Measurements from ENCODE around the gene NR6A1.

NR6A1 gene

DNA sequence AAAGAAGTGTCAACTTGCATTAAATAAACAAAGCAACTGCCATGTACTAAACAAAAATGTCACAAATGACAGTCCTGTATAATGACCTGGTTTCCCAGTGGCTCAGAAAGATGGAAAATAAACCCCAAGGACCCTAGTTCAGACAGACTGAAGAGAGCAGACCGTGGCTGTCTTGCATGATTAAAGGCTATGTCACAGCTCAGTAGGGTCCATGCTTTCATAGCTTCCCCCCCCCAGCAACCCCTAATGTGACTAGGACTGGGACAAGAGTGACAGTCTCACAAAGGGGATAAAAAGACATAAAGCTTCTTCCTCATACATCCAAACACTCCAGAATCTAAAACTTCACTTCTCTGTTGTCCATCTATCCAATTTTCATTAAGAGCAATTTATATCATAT, 113.6 kb downstream of the NR6A1 start:
- no peak overlapping the region for H3K23ac ChIP-seq (ENCODE audit: low read length in 2 of 2)
- H3K9me3 ChIP-seq (ENCODE audit: control insufficient read depth, low read length), result no peaks in the 10 kb centered on the region
- no peak overlapping the region for H3K14ac ChIP-seq (ENCODE audit: low read length in 2 of 2)
- no peak overlapping the region for H4K8ac ChIP-seq (ENCODE audit: low read length)
- no peak overlapping the region for H2BK12ac ChIP-seq (ENCODE audit: low read length in 2 of 2)
- H3K36me3 ChIP-seq (ENCODE audit: control insufficient read depth in 1 of 2, insufficient read depth in 2 of 2, low read depth in 1 of 2, low read length in 2 of 2), result no peaks in the 10 kb centered on the region
- WGBS, result 43% methylated on average over 1 of the region's 1 CpG
- H3K18ac ChIP-seq (ENCODE audit: low read depth in 1 of 2, low read length in 2 of 2), result peak overlapping the region in 1 of 2 experiments; percentile 16
- DNase-seq, result peak; percentile 11
- H3K79me1 ChIP-seq (replicated peaks; ENCODE audit: low read length, poor library complexity, severe bottlenecking), result peaks cover 11% of the 10 kb centered on the region
- no peak overlapping the region for H2AFZ ChIP-seq (ENCODE audit: low read depth, low read length)
- no peaks in the 10 kb centered on the region for H3K27me3 ChIP-seq (ENCODE audit: control insufficient read depth in 1 of 2, insufficient read depth in 1 of 2, low read length in 2 of 2)
- H2AK5ac ChIP-seq (ENCODE audit: low read length, severe bottlenecking), result no peak overlapping the region
- H3K4me2 ChIP-seq (ENCODE audit: low read length, poor library complexity, severe bottlenecking), result no peak overlapping the region
- H3K4ac ChIP-seq (ENCODE audit: low read depth in 1 of 2, low read length in 2 of 2), result no peak overlapping the region
- no peak overlapping the region for H3K27ac ChIP-seq (ENCODE audit: low read length, poor library complexity, severe bottlenecking)
- H2BK120ac ChIP-seq (ENCODE audit: low read depth, low read length), result no peak overlapping the region
- H3K4me1 ChIP-seq (ENCODE audit: control insufficient read depth, insufficient read depth, low read depth, low read length), result no peaks in the 10 kb centered on the region
- H3K9ac ChIP-seq (ENCODE audit: low read length), result no peak overlapping the region
- no peak overlapping the region for H4K91ac ChIP-seq (ENCODE audit: low read length)
- H3K4me3 ChIP-seq (ENCODE audit: insufficient read depth in 1 of 2, low read depth in 1 of 2, low read length in 2 of 2), result no peak overlapping the region
- no peak overlapping the region for H2BK5ac ChIP-seq (ENCODE audit: low read depth, low read length, poor library complexity, severe bottlenecking)
- no peak overlapping the region for H2BK15ac ChIP-seq (ENCODE audit: low read depth, poor library complexity, severe bottlenecking)

DNA sequence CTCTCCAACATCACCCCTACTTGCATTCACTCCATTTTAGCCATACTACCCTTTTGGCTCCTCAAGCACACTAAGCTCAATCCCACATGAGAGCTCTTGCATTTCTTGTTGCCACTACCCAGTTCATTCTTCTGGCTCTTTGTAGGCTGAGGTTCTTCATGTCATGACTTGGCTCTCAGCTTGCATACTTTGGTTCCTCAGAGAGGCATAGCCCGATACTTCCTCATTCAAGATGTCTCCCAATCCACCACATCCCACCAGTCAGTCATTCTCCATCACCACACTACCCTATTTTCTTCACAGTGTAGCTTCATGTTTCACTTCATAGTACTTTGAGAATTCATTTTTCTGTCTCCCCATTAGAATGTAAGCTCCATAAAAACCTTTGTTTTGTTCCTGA, 116.7 kb downstream of the NR6A1 start:
- H3K27ac ChIP-seq (ENCODE audit: low read length, poor library complexity, severe bottlenecking), result no peak overlapping the region
- H3K27me3 ChIP-seq (ENCODE audit: control insufficient read depth in 1 of 2, insufficient read depth in 1 of 2, low read length in 2 of 2), result no peaks in the 10 kb centered on the region
- H4K8ac ChIP-seq (ENCODE audit: low read length), result no peak overlapping the region
- H3K79me1 ChIP-seq (replicated peaks; ENCODE audit: low read length, poor library complexity, severe bottlenecking), result peaks cover 12% of the 10 kb centered on the region
- 96% methylated on average over 1 of the region's 1 CpG for WGBS
- no peak overlapping the region for H3K4ac ChIP-seq (ENCODE audit: low read depth in 1 of 2, low read length in 2 of 2)
- H2AFZ ChIP-seq (ENCODE audit: low read depth, low read length), result no peak overlapping the region
- H3K23ac ChIP-seq (ENCODE audit: low read length in 2 of 2), result no peak overlapping the region
- H3K36me3 ChIP-seq (ENCODE audit: control insufficient read depth in 1 of 2, insufficient read depth in 2 of 2, low read depth in 1 of 2, low read length in 2 of 2), result no peaks in the 10 kb centered on the region
- no peak for DNase-seq
- H3K9ac ChIP-seq (ENCODE audit: low read length), result no peak overlapping the region
- H2AK5ac ChIP-seq (ENCODE audit: low read length, severe bottlenecking), result no peak overlapping the region
- H2BK15ac ChIP-seq (ENCODE audit: low read depth, poor library complexity, severe bottlenecking), result no peak overlapping the region
- no peak overlapping the region for H3K14ac ChIP-seq (ENCODE audit: low read length in 2 of 2)
- no peak overlapping the region for H3K4me2 ChIP-seq (ENCODE audit: low read length, poor library complexity, severe bottlenecking)
- no peak overlapping the region for H2BK5ac ChIP-seq (ENCODE audit: low read depth, low read length, poor library complexity, severe bottlenecking)
- no peak overlapping the region for H4K91ac ChIP-seq (ENCODE audit: low read length)
- no peaks in the 10 kb centered on the region for H3K4me1 ChIP-seq (ENCODE audit: control insufficient read depth, insufficient read depth, low read depth, low read length)
- H3K18ac ChIP-seq (ENCODE audit: low read depth in 1 of 2, low read length in 2 of 2), result no peak overlapping the region
- H3K9me3 ChIP-seq (ENCODE audit: control insufficient read depth, low read length), result no peaks in the 10 kb centered on the region
- no peak overlapping the region for H3K4me3 ChIP-seq (ENCODE audit: insufficient read depth in 1 of 2, low read depth in 1 of 2, low read length in 2 of 2)
- no peak overlapping the region for H2BK120ac ChIP-seq (ENCODE audit: low read depth, low read length)
- peak overlapping the region; percentile 56 to 87 for H2BK12ac ChIP-seq (ENCODE audit: low read length in 2 of 2)

DNA sequence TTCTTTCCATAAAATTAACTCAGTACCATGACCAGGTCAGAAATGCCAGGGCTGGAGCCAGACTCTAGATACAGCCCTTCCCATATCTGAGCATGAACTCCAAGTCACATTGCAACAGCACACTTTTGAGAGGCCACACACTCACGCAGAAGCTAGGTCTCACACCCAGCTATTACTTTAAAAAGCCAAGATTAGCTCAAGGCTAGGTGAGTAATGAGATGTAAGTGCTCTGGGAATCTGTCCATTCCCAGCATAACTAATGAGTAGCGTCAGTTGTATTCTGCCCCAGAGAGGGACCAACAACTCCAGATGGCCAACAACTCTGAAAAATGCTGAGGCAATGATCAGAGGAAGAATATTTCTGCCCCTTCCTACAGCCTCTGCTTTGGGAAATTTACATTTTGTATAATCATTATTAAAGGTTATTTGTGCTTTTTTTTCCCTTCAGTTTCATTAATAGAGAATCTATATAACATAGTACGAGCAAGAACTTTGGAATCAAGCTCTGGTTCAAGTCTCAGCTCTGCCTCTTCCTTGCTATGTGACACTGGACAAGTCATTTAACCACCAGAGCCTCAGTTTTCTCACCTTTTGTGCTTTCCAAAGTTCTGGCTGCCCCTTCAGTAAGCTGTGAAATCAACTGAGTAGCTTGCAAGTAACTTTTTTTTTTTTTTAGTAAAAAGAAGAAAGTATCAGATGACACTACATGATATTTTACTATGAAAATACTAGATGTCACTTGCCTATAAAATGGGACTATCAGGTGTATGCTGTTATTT, 118.3 kb downstream of the NR6A1 start:
- Histone ChIP-seq H2AK5ac (ENCODE audit: low read length, severe bottlenecking) (no peak overlapping the region), H3K4me3 (ENCODE audit: insufficient read depth in 1 of 2, low read depth in 1 of 2, low read length in 2 of 2) (no peak overlapping the region), H3K27ac (ENCODE audit: low read length, poor library complexity, severe bottlenecking) (peak overlapping the region; percentile 17), H4K8ac (ENCODE audit: low read length) (no peak overlapping the region), H3K9ac (ENCODE audit: low read length) (peak overlapping the region; percentile 3), H2BK120ac (ENCODE audit: low read depth, low read length) (no peak overlapping the region), H2BK15ac (ENCODE audit: low read depth, poor library complexity, severe bottlenecking) (no peak overlapping the region), H3K23ac (ENCODE audit: low read length in 2 of 2) (no peak overlapping the region), H3K4me2 (ENCODE audit: low read length, poor library complexity, severe bottlenecking) (no peak overlapping the region), H4K91ac (ENCODE audit: low read length) (no peak overlapping the region), H3K79me1 (replicated peaks; ENCODE audit: low read length, poor library complexity, severe bottlenecking) (peaks cover 12% of the 10 kb centered on the region), H3K36me3 (ENCODE audit: control insufficient read depth in 1 of 2, insufficient read depth in 2 of 2, low read depth in 1 of 2, low read length in 2 of 2) (no peaks in the 10 kb centered on the region), H3K9me3 (ENCODE audit: control insufficient read depth, low read length) (no peaks in the 10 kb centered on the region), H3K4ac (ENCODE audit: low read depth in 1 of 2, low read length in 2 of 2) (no peak overlapping the region), H2BK5ac (ENCODE audit: low read depth, low read length, poor library complexity, severe bottlenecking) (no peak overlapping the region), H2BK12ac (ENCODE audit: low read length in 2 of 2) (no peak overlapping the region), H3K18ac (ENCODE audit: low read depth in 1 of 2, low read length in 2 of 2) (peak overlapping the region; percentile 37 to 38), H2AFZ (ENCODE audit: low read depth, low read length) (no peak overlapping the region), H3K27me3 (ENCODE audit: control insufficient read depth in 1 of 2, insufficient read depth in 1 of 2, low read length in 2 of 2) (no peaks in the 10 kb centered on the region), H3K4me1 (ENCODE audit: control insufficient read depth, insufficient read depth, low read depth, low read length) (no peaks in the 10 kb centered on the region), H3K14ac (ENCODE audit: low read length in 2 of 2) (no peak overlapping the region)
- 100% methylated on average over 1 of the region's 3 CpGs for WGBS
- peak; percentile 94 for DNase-seq

DNA sequence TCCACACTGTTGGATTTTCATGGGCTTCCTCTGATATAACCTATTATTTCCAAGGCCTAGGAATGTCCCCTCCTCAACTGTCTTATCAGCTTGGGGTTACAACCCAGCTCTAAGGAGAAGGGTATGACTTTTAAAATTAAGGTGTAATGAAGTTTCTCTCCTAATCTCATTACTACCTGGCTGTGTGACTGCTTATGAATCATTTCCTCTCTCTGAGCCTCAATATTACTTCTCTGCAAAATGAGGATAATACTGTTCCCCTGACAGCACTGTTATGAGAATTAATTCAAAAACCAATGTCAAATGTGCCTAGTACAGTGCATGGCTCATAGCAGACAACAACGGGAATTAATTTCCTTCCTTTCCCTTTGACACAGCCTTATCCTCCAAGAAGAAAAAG, 118.9 kb downstream of the NR6A1 start:
- H3K27ac ChIP-seq (ENCODE audit: low read length, poor library complexity, severe bottlenecking), result peak overlapping the region; percentile 17
- H3K23ac ChIP-seq (ENCODE audit: low read length in 2 of 2), result no peak overlapping the region
- no peak overlapping the region for H2BK12ac ChIP-seq (ENCODE audit: low read length in 2 of 2)
- no peak overlapping the region for H4K8ac ChIP-seq (ENCODE audit: low read length)
- H3K9me3 ChIP-seq (ENCODE audit: control insufficient read depth, low read length), result no peaks in the 10 kb centered on the region
- no peak overlapping the region for H2BK15ac ChIP-seq (ENCODE audit: low read depth, poor library complexity, severe bottlenecking)
- no peak overlapping the region for H2AFZ ChIP-seq (ENCODE audit: low read depth, low read length)
- no peaks in the 10 kb centered on the region for H3K36me3 ChIP-seq (ENCODE audit: control insufficient read depth in 1 of 2, insufficient read depth in 2 of 2, low read depth in 1 of 2, low read length in 2 of 2)
- no peak overlapping the region for H2AK5ac ChIP-seq (ENCODE audit: low read length, severe bottlenecking)
- no peak overlapping the region for H3K4me3 ChIP-seq (ENCODE audit: insufficient read depth in 1 of 2, low read depth in 1 of 2, low read length in 2 of 2)
- H3K4me2 ChIP-seq (ENCODE audit: low read length, poor library complexity, severe bottlenecking), result no peak overlapping the region
- H3K4ac ChIP-seq (ENCODE audit: low read depth in 1 of 2, low read length in 2 of 2), result no peak overlapping the region
- WGBS, result 93% methylated on average over 1 of the region's 1 CpG
- no peak overlapping the region for H2BK5ac ChIP-seq (ENCODE audit: low read depth, low read length, poor library complexity, severe bottlenecking)
- H3K18ac ChIP-seq (ENCODE audit: low read depth in 1 of 2, low read length in 2 of 2), result no peak overlapping the region
- peaks cover 12% of the 10 kb centered on the region for H3K79me1 ChIP-seq (replicated peaks; ENCODE audit: low read length, poor library complexity, severe bottlenecking)
- no peaks in the 10 kb centered on the region for H3K4me1 ChIP-seq (ENCODE audit: control insufficient read depth, insufficient read depth, low read depth, low read length)
- H3K14ac ChIP-seq (ENCODE audit: low read length in 2 of 2), result no peak overlapping the region
- no peaks in the 10 kb centered on the region for H3K27me3 ChIP-seq (ENCODE audit: control insufficient read depth in 1 of 2, insufficient read depth in 1 of 2, low read length in 2 of 2)
- no peak for DNase-seq
- no peak overlapping the region for H3K9ac ChIP-seq (ENCODE audit: low read length)
- no peak overlapping the region for H4K91ac ChIP-seq (ENCODE audit: low read length)
- no peak overlapping the region for H2BK120ac ChIP-seq (ENCODE audit: low read depth, low read length)
